ENCODE results near the gene KIF26B. TPM values are rescaled to one million over a fixed set of nuclear protein-coding genes. Genes with fewer than 3 reads are reported as not detected.

KIF26B gene
- total RNA-seq, 1 experiment from 2014 or later = 1.2 TPM

DNA sequence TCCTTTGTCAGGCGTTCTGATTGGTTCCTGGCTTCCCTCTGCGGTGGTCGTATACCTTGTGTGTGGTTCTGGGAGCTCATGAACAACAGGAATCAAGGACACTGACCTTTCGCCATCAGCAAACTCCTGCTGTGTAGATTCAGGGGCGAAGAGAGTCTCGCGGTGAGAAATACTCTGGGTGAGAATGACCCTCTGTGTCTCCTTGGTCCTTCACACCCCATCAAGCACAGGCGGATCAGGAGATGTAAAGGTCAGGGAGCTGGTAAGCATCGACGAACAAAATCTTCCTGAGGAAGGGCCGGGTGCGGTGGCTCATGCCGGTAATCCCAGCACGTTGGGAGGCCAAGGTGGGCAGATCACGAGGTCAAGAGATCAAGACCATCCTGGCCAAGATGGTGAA lies 207.2 kb downstream of the KIF26B start:
- no peaks in the 10 kb centered on the region; the same call in 1 of the 2 replicates for H3K36me3 Mint-ChIP-seq
- no peak for DNase-seq (ENCODE audit: low spot score)
- ATAC-seq = no peak
- CTCF ChIA-PET = no interaction called here
- H3K4me1 Mint-ChIP-seq = no peaks in the 10 kb centered on the region
- peaks cover 5% of the 10 kb centered on the region for H3K9me3 Mint-ChIP-seq
- H3K27ac Mint-ChIP-seq = no peak overlapping the region
- no peak for TF ChIP-seq NFATC4 (CRISPR knock-in tag; IDR thresholded peaks at IDR 0.05)
- TF ChIP-seq, protein P1, sequence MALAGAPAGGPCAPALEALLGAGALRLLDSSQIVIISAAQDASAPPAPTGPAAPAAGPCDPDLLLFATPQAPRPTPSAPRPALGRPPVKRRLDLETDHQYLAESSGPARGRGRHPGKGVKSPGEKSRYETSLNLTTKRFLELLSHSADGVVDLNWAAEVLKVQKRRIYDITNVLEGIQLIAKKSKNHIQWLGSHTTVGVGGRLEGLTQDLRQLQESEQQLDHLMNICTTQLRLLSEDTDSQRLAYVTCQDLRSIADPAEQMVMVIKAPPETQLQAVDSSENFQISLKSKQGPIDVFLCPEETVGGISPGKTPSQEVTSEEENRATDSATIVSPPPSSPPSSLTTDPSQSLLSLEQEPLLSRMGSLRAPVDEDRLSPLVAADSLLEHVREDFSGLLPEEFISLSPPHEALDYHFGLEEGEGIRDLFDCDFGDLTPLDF (CRISPR knock-in tag; IDR thresholded peaks at IDR 0.05) = no peak
- TF ChIP-seq, protein P2, sequence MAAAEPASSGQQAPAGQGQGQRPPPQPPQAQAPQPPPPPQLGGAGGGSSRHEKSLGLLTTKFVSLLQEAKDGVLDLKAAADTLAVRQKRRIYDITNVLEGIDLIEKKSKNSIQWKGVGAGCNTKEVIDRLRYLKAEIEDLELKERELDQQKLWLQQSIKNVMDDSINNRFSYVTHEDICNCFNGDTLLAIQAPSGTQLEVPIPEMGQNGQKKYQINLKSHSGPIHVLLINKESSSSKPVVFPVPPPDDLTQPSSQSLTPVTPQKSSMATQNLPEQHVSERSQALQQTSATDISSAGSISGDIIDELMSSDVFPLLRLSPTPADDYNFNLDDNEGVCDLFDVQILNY (CRISPR knock-in tag; IDR thresholded peaks at IDR 0.05) = no peak
- no peak overlapping the region for H3K4me3 Mint-ChIP-seq
- no peaks in the 10 kb centered on the region for H3K27me3 Mint-ChIP-seq (ENCODE audit: low read depth)
- POLR2A ChIA-PET = no interaction called here

DNA sequence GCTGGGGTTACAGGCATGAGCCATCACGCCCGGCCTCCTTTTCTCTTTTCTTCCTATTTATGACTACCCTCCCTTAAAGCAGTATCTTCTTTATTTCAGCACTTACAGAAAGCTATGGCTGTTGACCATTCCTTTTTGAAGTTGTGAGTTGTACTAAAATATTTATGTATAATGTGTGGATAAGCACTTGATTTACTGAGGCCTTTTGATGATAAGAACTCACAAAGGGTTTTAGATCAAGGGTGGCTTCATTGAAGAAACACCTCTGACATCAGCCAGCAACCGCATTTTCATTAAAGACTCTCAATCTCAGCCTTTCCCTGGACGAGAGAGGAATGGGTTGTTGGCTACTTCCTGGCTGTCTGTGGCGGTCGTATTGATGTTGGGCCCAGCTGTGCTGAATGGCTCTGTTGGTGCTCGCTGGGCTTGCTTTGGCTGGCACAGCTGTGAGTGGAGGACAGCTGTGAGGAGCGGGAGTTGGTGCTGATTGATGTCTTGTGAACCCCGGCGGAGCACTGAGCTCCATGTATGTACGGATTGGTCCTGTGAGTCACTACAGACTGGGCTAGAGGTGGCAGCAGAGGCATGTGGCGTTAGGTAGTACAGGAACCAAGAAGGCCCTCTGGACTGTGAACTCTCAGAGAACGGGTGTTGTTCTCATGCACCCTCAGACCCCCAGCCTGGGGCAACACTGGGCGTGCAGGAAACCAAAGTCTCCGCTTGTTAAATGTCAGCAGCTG lies 208.8 kb downstream of the KIF26B start:
- Mint-ChIP-seq H3K27ac (no peak overlapping the region), H3K4me3 (no peak overlapping the region), H3K9me3 (peaks cover 9% of the 10 kb centered on the region), H3K27me3 (ENCODE audit: low read depth) (no peaks in the 10 kb centered on the region), H3K4me1 (no peaks in the 10 kb centered on the region), H3K36me3 (no peaks in the 10 kb centered on the region; the same call in 1 of the 2 replicates)
- TF ChIP-seq ZNF138 (CRISPR knock-in tag; conservative IDR thresholded peaks at IDR 0.05) (no peak), ETV6 (CRISPR knock-in tag; IDR thresholded peaks at IDR 0.05) (no peak), TEAD1 (CRISPR knock-in tag; IDR thresholded peaks at IDR 0.05) (no peak), ZBTB21 (CRISPR knock-in tag; IDR thresholded peaks at IDR 0.05; ENCODE audit: borderline replicate concordance) (no peak), JAZF1 (CRISPR knock-in tag; IDR thresholded peaks at IDR 0.05) (no peak)
- TF ChIP-seq, protein P3, sequence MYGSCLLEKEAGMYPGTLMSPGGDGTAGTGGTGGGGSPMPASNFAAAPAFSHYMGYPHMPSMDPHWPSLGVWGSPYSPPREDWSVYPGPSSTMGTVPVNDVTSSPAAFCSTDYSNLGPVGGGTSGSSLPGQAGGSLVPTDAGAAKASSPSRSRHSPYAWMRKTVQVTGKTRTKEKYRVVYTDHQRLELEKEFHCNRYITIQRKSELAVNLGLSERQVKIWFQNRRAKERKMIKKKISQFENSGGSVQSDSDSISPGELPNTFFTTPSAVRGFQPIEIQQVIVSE (CRISPR knock-in tag; IDR thresholded peaks at IDR 0.05; ENCODE audit: borderline replicate concordance) = no peak
- TF ChIP-seq, protein P4, sequence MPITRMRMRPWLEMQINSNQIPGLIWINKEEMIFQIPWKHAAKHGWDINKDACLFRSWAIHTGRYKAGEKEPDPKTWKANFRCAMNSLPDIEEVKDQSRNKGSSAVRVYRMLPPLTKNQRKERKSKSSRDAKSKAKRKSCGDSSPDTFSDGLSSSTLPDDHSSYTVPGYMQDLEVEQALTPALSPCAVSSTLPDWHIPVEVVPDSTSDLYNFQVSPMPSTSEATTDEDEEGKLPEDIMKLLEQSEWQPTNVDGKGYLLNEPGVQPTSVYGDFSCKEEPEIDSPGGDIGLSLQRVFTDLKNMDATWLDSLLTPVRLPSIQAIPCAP (CRISPR knock-in tag; IDR thresholded peaks at IDR 0.05) = no peak
- DNase-seq (ENCODE audit: low spot score) (no peak), ATAC-seq (peak; percentile 30; the same call in 1 of the 2 replicates)
- CTCF ChIA-PET = interaction anchor here (1.2 to 1.5 kb wide), 3 partner anchors 17 to 211 kb away, joined by 3 to 6 read pairs (median 4); no protein-coding TSS in a partner anchor
- POLR2A ChIA-PET = no interaction called here

DNA sequence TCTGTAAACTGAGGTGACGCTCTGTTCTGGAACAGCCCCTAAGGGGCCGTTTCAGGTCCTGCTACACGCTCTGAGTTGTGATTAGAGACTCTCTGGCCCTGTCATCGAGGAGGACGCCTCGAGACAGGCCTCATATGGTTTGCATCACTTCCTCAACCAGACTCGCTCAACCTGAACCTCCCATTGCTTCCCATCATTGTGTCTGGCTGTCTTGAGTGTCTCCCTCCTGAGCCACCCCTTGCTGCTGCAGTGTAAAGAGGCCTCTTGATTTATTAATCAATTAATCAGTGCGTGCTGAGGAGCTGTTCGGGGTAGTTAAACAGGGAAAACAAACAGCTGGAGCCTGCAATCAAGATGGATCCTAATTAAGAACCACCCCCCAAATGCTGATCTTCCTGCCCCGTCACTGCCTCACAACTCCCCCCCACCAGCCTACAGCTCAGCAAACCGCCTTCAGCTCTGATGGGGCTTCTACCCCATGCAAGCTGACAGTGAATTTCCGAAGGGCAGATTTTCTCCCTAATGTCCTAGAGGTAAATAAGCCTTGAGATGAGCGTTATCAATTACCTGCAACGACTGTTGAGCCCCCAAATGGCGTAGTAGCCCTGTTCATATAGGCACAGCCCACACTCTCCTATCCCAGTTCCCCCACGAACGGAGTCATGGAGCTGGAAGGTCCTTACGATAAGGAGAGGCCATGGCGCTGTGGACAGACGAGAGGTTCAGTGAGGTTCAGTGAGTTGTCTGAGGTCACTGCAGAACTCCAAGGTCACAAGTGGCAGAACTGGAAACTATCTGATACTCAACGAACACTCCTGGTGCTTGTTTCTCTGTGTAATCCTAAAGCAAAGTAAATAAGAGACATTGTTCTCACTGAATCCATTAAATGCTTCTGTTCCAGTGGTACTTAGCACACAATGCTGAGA lies 210.6 kb downstream of the KIF26B start:
- Mint-ChIP-seq H3K27me3 (ENCODE audit: low read depth) (no peaks in the 10 kb centered on the region), H3K9me3 (peaks cover 9% of the 10 kb centered on the region), H3K27ac (no peak overlapping the region), H3K4me3 (no peak overlapping the region), H3K4me1 (no peaks in the 10 kb centered on the region), H3K36me3 (no peaks in the 10 kb centered on the region; the same call in 1 of the 2 replicates)
- DNase-seq (ENCODE audit: low spot score) (no peak), ATAC-seq (no peak)
- ChIA-PET POLR2A (no interaction called here), CTCF (interaction anchor here (0.7 to 1.5 kb wide), 3 partner anchors 16 to 218 kb away, joined by 3 to 7 read pairs (median 3); no protein-coding TSS in a partner anchor)
- TF ChIP-seq ZNF396 (CRISPR knock-in tag; IDR thresholded peaks at IDR 0.05; ENCODE audit: borderline replicate concordance) (no peak), ZBTB21 (CRISPR knock-in tag; IDR thresholded peaks at IDR 0.05; ENCODE audit: borderline replicate concordance) (no peak), SP1 (CRISPR knock-in tag; conservative IDR thresholded peaks at IDR 0.05) (no peak), PRRX2 (CRISPR knock-in tag; IDR thresholded peaks at IDR 0.05) (no peak), TP53 (CRISPR knock-in tag; IDR thresholded peaks at IDR 0.05) (no peak)
- TF ChIP-seq, protein P5, sequence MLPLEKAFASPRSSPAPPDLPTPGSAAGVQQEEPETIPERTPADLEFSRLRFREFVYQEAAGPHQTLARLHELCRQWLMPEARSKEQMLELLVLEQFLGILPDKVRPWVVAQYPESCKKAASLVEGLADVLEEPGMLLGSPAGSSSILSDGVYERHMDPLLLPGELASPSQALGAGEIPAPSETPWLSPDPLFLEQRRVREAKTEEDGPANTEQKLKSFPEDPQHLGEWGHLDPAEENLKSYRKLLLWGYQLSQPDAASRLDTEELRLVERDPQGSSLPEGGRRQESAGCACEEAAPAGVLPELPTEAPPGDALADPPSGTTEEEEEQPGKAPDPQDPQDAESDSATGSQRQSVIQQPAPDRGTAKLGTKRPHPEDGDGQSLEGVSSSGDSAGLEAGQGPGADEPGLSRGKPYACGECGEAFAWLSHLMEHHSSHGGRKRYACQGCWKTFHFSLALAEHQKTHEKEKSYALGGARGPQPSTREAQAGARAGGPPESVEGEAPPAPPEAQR (CRISPR knock-in tag; IDR thresholded peaks at IDR 0.05) = no peak
- TF ChIP-seq, protein P6, sequence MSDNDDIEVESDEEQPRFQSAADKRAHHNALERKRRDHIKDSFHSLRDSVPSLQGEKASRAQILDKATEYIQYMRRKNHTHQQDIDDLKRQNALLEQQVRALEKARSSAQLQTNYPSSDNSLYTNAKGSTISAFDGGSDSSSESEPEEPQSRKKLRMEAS (CRISPR knock-in tag; IDR thresholded peaks at IDR 0.05) = no peak
- TF ChIP-seq, protein P1 (CRISPR knock-in tag; IDR thresholded peaks at IDR 0.05) = no peak
- TF ChIP-seq, protein P7, sequence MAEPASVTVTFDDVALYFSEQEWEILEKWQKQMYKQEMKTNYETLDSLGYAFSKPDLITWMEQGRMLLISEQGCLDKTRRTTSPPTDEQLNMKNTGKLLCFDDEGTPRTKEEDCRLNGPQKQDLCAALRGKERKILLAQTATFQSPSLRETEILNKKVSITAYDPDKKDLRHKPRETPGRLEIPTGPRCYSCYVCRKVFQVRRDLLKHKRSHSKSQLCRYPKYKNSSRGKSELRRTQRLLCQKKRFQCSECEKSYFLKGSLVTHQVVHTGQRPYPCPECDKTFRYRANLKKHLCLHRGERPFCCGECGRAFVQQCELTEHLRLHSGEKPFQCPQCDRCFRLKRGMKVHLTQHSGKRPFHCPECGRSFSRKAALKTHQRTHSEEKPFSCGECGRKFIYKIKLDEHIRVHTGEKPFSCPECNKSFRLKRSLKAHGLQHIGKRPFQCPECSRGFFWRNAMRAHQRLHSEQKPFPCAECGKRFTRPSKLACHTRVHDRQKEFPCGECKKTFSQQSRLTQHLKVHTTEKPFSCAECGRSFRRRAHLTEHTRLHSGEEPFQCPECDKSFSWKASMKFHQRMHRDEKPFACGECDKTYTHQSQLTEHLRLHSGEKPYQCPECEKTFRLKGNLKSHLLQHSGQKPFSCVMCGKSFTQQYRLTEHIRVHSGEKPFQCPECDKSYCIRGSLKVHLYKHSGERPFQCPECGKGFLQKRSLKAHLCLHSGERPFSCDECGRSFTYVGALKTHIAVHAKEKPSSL (CRISPR knock-in tag; conservative IDR thresholded peaks at IDR 0.05) = no peak
- TF ChIP-seq, protein P8, sequence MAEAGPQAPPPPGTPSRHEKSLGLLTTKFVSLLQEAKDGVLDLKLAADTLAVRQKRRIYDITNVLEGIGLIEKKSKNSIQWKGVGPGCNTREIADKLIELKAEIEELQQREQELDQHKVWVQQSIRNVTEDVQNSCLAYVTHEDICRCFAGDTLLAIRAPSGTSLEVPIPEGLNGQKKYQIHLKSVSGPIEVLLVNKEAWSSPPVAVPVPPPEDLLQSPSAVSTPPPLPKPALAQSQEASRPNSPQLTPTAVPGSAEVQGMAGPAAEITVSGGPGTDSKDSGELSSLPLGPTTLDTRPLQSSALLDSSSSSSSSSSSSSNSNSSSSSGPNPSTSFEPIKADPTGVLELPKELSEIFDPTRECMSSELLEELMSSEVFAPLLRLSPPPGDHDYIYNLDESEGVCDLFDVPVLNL (CRISPR knock-in tag; IDR thresholded peaks at IDR 0.05; ENCODE audit: borderline replicate concordance, low read depth) = no peak
